Hypothalamus (tissue), 51 donors: ENCODE measurements around the gene VSIG10L.

ENCODE experiments used
- DNase-seq, 51 donors: peaks; one replicate each; lab custom pipeline; 2025; lab: John Stamatoyannopoulos, UW

VSIG10L gene

GRCh38 chr19:51320280-51320657 is 21.7 kb downstream of the VSIG10L start:
- DNase-seq: peak in 15 of 51 donors; percentile 12 to 57 (median 29)

- no peak for DNase-seq
These were observed 22.2 kb downstream of the VSIG10L start for GRCh38 chr19:51319649-51320279.

GRCh38 chr19:51318687-51319648 is 23.0 kb downstream of the VSIG10L start:
- DNase-seq: peak in 1 of 51 donors; percentile 7

- no peak for DNase-seq
These were observed 24.0 kb downstream of the VSIG10L start for GRCh38 chr19:51317968-51318367.

- no peak for DNase-seq
These were observed 24.6 kb downstream of the VSIG10L start for GRCh38 chr19:51317376-51317775.

- DNase-seq: no peak
These were observed 25.3 kb downstream of the VSIG10L start for GRCh38 chr19:51316688-51317087.

GRCh38 chr19:51311351-51312257 is 30.3 kb downstream of the VSIG10L start, which contains the start of gene IGLON5:
IGLON5 (plus strand) TSS chr19:51311644; CDS start chr19:51311848, 204 bp downstream.
- peak in 18 of 51 donors; percentile 9 to 63 (median 28) for DNase-seq

GRCh38 chr19:51305479-51305878 is 36.5 kb downstream of the VSIG10L start:
- DNase-seq: no peak

- no peak for DNase-seq
These were observed 40.7 kb downstream of the VSIG10L start for GRCh38 chr19:51301266-51301665.

GRCh38 chr19:51297406-51297805 is 44.5 kb downstream of the VSIG10L start:
- DNase-seq: no peak

- DNase-seq: no peak
These were observed 45.4 kb downstream of the VSIG10L start for GRCh38 chr19:51296336-51297093.

GRCh38 chr19:51295382-51296126 is 46.4 kb downstream of the VSIG10L start:
- no peak for DNase-seq

- DNase-seq: no peak
These were observed 47.0 kb downstream of the VSIG10L start for GRCh38 chr19:51294977-51295375.

- no peak for DNase-seq
These were observed 47.5 kb downstream of the VSIG10L start for GRCh38 chr19:51294211-51294976.

- no peak for DNase-seq
These were observed 48.2 kb downstream of the VSIG10L start for GRCh38 chr19:51293571-51294210.

GRCh38 chr19:51292971-51293370 is 49.0 kb downstream of the VSIG10L start:
- DNase-seq: peak in 4 of 51 donors; percentile 5 to 28 (median 10)

- DNase-seq: no peak
These were observed 52.3 kb downstream of the VSIG10L start for GRCh38 chr19:51289635-51290034.

GRCh38 chr19:51285682-51286081 is 56.3 kb downstream of the VSIG10L start:
- DNase-seq: no peak
